GM18951 (cell line): ENCODE data around the gene TMEM131L.
"Not testable (repeated sequence)": the region's sequence is repeated elsewhere in the genome, so short reads cannot be mapped to it uniquely, and the experiment has no call there.

ENCODE experiments used
- POLR2A ChIP-seq: IDR thresholded peaks from 4 replicates; pipeline ENCODE4 v1.6.1; 2011; ENCODE audit warnings: mild to moderate bottlenecking; ENCODE audit not compliant: insufficient read length, insufficient read depth; ENCODE audit errors: extremely low read depth
- in situ Hi-C: fragments of 300-500 bp; cut with MboI; formaldehyde crosslinking; loops from one replicate; pipeline ENCODE4 v1.12.0; 2022; ENCODE audit warnings: low sequenced_read_pairs, mixed read lengths, inconsistent platforms; ENCODE audit not compliant: unreplicated experiment

The TMEM131L gene

DNA sequence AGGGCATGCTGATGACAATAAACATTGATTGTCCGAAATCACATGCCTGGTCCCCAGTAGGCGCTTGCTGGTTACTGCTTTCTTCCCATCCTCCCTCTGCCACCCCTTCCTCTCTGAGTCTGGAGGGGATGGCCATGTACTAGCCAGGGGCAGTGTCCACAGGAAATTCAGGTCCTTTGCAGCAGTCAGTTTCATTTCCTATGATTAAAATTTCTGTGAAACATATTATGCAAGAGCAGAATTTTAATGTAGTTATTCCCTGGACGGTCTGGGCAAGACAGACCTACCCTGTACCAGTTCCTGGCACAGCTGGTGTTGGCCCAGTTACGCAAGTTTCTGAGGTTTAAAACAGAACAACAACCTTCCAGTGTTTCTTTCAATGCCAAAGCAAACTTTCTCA, 189.8 kb downstream of the TMEM131L start:
- no peak for TF ChIP-seq POLR2A
- in situ Hi-C loops = no loop called here

GRCh38 chr4:153661215-153661822, 195.2 kb downstream of the TMEM131L start:
- TF ChIP-seq POLR2A = no peak
- in situ Hi-C loops = no loop called here

DNA sequence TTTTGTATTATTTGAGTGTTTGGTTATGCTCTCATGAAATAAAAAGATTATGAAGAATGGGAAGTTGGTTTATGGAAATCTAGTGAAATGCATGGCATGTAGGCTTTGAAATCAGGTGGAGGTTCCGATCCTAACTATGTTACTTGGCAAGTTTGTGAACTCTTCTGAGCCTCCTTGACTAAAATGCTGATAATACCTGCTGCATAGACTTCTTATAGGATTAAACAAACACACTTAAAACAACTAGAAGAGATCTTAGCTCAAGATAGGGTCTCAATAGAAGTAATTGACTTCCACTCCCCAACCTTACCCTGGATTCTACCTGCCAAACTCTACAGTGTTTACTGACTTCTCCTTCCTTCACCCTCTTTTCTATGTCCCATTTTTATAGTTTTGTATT, 195.7 kb downstream of the TMEM131L start:
- TF ChIP-seq POLR2A = no peak
- in situ Hi-C loops = no loop called here

DNA sequence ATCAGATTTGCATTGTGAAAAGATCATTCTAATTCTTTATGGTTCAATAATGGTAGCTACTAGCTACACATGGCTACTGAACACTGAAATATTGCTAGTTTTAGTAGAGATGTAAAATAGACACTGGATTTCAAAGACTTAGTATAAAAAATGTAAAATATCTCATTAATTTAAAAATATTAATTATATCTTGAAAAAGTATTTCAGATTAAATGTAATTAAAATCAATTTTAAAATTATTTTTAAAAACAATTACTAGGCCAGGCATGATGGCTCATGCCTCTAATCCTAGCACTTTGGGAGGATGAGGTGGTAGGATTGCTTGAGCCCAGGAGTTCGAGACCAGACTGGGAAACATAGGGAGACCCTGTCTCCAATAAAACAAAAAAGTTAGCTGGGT, 197.5 kb downstream of the TMEM131L start:
- no peak for TF ChIP-seq POLR2A
- in situ Hi-C loops = no loop called here

- in situ Hi-C loops = not testable (repeated sequence)
Measured at GRCh38 chr4:153666505-153666904, 200.3 kb downstream of the TMEM131L start.

DNA sequence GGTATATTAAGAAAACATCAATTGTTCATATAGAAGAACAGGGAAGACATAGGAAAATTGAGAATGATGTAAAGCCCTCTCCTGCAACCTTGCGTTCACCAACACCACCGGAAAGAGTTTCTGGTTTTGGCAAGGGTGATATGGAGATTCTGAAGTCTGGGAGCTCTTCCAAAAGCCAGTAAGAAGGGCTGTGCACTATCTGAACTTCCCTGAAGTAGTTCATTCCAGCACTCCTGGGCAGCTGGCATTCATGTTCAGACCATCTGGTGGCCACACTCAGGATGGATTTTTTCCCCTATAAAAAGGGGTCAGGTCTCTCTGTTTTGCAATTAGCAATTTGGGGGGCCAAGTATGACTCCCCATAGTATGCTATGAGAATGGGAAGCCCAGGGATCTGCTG, 202.5 kb downstream of the TMEM131L start:
- no peak for TF ChIP-seq POLR2A
- in situ Hi-C loops = no loop called here

- in situ Hi-C loops = no loop called here
- TF ChIP-seq POLR2A = no peak
Measured at GRCh38 chr4:153669838-153670237, 203.7 kb downstream of the TMEM131L start.

DNA sequence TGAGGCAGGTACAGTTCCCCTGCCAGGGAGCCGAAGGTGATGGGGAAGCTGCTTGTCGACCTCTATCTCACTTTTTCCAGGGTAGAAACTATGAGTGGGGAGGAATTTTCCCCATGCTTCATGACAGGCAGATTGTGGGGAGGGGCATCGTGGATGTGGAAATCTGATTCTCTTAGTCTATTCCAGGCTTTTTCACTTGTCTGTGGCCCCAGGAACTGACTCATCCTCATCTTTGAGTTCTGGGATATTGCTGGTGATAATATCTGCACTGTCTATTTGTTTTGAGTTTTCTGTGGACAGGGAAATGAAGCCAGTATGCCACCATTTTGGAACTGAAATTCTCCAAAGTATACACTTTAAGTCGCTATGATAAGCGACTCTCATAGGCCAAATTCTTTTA, 210.3 kb downstream of the TMEM131L start:
- TF ChIP-seq POLR2A = no peak
- in situ Hi-C loops = no loop called here

- in situ Hi-C loops = no loop called here
- no peak for TF ChIP-seq POLR2A
Measured at GRCh38 chr4:153676984-153677383, 210.8 kb downstream of the TMEM131L start.

GRCh38 chr4:153679486-153679885, 213.3 kb downstream of the TMEM131L start:
- in situ Hi-C loops = no loop called here
- TF ChIP-seq POLR2A = no peak

- no peak for TF ChIP-seq POLR2A
- in situ Hi-C loops = no loop called here
Measured at GRCh38 chr4:153683763-153684181, 217.6 kb downstream of the TMEM131L start.

GRCh38 chr4:153684182-153684970, 218.2 kb downstream of the TMEM131L start, which contains the start of gene TLR2:
Gene TLR2, plus strand, starts transcription at chr4:153684280. Its CDS starts 18,628 bp downstream, at chr4:153702908.
- in situ Hi-C loops = no loop called here
- peak; percentile 39 for TF ChIP-seq POLR2A

DNA sequence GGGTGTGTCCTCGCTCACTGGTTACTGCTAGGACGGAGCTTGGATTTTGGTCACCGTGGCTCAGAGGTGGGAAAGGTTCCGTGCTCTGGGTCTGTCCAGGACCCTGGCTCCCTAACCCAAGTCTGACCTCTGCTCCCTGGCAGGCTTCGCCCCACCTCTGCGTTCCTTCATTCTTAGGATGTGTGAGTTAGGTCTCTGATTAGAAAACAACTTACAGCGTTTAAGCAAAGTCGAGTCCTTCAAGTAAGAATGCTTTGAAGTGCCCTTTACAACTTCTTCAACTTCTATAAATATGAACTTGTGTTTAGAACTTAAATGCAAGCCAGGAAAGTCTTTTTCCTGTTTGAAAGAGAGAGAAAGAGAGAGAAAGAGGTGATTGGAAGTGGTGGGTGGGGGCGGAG, 218.8 kb downstream of the TMEM131L start:
- in situ Hi-C loops = no loop called here
- no peak for TF ChIP-seq POLR2A
